ENCODE results near the gene THBD.
"Not testable (repeated sequence)": the region's sequence is repeated elsewhere in the genome, so short reads cannot be mapped to it uniquely, and the experiment has no call there.

Gene THBD

DNA sequence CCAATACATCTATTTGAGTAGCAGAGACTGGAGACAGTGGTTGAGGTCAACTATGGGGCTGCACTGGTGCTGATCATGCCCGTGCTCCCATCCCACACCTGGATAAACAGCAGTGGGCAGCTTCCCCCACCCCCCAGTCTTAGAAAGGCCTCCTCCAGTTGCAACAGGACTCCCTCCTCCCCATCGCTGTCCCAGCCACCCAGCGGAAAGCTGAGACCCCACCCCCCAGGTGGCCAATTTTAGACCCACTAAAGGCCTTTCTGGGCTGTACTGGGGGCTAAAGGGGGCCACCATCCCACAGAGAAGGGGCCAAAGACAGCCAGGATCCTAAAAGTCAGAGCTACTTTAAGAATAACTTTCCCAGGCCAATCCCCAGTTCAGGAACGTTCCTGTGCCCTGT is 15.6 kb downstream of the THBD start:
- DNase-seq, result no peak

DNA sequence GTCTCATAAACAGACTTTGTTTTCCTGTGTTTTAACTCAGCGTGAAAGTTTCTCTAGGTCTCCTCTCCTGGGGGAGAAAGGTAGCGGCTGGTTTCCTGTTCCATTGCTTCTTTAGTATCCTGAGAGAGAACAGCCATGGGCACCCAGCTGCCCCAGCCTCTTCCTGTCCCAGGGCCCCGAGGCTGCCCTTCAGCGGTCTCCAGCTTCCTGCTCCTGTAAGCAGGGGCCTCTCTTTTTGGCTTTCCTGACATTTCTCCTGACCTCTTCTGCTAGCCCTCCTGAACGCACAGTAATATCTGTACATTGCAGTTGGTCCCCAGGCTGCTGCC is 16.8 kb downstream of the THBD start:
- DNase-seq, result no peak

DNA sequence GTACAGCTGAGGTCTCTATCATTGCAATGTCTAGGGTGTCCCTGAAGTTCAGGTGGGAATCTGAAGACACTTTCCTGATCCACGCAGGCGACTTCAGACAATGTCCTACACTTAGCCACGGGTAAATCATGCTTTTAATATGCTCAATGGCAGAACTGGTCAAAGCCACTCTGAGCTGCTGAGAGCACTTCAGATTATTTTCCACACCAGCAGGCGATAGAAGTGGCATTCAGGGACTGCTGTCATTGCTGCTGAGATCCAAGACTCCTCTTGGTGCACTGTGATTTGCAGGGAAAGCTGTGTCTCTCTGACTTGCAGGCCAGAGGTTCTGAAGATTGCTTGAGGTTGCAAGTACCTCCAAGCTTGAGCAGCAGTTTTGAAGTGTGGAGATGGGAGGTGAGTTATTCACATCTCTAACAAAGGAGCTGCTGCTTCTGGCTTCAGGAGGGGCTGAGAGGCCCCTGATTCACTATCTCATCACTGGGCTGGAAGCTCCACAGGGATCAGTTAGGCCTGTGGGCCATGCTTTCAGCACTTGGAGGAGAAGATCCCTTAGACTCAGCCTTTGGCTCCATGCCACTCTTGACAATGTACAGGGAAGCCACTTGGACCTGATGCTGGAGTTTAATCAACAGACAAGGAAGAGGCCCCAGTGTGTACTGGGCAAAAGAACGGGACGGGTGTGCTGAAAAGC is 17.3 kb downstream of the THBD start:
- DNase-seq, result no peak

DNA sequence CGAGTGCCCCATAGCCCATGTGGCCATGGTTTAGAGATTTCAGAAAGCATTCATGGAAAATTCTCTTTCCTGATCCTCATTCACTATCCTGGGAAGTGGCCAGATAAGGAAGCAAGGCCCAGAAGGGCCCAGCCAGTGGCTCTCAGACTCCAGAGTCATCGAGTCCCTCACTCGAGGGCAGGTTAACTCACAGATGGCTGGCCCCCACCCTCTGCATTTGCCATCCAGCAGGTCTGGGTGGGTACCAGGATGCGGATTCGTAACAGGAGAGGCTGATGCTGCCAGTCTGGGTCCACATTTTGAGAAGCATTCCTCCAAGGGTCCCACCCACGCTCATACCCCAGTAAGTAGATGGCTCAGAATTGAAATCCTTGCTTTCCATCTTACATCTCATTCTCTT is 18.1 kb downstream of the THBD start:
- DNase-seq, result no peak

DNA sequence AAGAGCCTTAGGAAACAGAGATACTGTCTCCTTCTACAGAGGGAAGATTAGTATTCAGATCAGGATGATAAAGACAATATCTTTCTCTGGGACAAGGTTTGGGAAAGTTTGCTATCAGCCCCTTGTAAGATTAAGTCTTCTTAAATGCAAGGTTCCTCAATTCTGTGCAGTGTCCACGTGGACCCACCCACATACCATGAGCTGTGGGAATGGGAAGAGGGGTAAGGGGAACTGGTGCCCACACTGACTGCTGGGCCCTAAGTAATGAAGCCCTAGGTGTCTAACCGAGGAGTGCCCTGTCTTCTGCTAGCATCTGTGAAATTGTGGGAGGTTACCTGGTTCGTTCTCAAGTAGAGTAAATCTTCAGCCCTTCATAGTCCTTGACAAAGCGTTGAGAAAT is 20.1 kb downstream of the THBD start:
- no peak for DNase-seq

DNA sequence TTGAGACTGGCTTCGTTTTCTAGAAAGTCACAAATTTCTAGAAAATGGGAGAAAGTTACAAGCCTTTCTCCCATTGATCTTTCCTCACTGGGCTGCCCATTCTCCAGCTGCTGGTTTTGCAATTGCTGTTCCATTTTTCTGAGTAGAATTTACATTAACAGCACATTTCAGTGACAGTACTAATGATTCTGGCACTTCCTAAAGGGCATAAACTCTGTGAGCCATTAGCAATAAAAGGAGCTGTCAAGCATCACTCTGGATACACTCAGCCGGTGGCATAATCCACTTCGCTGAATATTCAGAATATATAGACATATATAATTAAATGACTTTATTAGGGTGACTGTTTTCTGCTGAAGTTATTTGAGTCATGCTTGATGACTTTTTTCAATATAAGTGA is 21.1 kb downstream of the THBD start:
- DNase-seq, result no peak

DNA sequence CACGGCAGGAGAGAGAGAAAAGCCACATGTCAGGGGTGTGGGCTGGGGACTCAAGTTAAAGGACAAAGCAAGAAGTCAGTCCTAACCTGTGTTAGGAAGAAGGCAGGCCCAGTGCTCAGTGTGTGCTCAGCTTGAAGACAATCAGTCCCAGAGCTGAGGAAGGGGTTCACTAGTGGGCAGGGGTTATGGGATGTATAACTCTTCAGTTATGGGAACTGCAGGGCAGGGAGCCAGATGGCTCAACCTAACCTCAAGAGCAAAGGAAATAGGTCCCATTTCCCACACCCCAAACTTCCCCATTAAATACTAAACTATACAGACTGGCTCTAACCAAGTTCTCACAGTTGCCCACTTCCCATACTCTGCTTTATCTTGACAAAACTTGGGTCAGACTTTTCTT is 21.8 kb downstream of the THBD start:
- DNase-seq, result no peak

DNA sequence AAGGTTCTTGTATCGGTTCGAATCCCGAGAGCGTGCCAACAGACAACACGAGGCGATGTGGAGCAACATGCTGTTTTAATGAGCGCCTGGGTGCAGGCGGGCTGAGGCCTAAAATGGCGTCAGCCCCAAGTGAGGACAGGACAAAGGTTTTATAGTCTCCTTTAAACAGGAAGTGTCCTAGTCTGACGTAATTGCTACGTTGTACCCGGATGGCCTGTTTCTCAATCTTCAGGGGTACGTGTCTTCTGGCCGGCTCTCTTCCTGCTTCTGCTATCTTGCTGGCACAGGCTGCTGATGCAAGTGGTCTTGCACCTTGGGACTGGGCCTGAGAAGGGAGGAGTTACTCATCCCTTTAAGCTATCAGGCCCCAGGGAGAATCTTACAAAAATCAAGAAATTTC is 24.0 kb downstream of the THBD start:
- not testable (repeated sequence) for DNase-seq

DNA sequence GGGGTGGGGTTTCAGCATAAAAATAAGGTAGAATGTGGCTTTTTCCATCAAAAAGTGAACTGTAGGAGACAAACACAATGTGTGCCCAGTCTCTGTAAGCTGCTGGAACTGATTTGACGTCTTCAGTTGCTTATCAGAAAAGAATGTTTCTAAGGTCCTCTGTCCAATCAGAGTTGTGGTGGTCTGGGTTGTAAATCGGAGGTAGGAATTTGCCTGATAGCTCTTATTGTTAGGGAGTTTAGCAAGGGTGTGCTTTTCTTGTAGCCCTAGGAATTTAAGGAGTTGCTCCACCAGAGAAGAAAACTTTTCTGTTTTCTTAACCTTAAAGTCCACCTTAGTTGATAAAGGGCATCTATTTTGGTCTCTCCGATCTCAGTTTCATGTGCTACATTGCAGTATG is 24.8 kb downstream of the THBD start:
- DNase-seq, result no peak

DNA sequence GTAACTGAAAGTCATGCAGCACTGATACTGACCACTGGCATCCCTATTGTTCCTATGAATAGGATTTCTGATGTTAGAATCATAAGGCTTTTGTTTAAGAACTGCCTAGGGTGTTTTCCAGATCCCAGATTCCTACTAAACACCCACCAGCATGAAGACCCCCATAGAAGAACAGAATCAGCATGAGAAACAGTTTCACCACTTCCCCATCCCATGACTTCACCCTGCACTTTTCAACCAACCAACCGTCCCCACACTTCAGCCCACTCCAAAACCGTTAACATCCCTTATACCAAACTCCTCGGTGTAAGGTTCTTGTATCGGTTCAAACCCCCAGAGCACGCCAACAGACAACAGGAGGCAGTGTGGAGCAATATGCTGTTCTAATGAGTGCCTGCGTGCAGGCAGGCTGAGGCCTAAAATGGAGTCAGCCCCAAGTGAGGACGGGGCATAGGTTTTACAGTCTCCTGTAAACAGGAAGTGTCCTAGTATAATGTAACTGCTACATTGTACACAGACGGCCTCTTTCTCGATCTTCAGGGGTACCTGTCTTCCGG is 25.8 kb downstream of the THBD start:
- no peak for DNase-seq

DNA sequence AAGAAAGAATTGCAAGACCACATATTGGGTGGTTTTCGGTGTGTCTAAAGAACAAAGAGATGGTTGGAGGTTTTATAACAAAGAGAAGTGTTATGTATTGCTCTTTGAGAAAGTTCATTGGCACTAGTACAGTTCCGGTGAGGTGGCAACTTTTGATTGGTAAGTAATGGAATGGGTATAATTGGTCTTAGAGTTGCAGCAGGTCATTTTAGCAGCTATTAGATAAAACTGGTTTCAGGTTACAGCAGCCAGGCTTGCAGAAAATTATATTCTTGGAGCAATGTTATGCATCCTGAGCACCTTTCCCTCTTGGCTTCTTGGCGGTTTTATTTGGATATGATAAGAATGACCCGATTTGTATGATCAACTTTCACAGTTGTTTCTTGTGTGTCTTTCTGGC is 26.6 kb downstream of the THBD start:
- DNase-seq, result no peak

DNA sequence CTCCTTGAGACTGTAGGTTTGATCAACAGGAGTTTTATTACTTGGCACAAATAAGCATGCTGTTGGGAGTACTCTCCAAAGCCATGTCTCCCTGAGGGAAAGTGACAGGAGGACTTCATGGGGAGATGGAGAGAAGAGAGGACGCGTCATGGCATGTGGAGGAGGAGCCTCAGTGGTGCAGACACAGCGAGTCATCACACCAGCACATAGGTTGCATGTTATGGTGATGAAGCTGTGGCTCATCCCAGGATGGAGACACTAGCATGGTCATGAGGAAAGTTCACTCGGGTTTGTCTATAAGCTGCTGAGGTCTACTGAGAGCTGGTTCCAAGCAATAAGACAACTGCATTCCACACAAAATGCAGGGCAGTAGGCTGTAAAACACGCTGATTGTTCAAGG is 27.5 kb downstream of the THBD start:
- no peak for DNase-seq

DNA sequence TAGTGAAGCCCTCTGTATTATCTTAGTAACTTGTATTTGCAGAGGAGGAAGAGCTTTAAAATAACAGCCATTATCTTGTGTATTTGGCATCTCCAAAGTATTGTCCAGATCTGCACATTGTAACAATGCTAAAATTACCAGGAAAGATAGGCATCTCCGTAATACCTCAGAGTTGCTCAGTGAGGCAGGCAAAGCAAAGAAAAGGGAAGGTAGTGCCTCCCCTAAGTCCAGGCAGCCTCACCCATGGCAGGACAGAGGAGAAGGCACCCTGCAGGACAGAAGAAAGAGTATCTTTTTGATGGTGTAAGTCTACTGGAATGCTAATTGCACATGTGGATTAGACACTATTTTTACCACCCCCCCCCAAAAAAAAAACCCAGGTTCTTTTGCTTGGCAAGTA is 27.9 kb downstream of the THBD start:
- DNase-seq, result no peak

DNA sequence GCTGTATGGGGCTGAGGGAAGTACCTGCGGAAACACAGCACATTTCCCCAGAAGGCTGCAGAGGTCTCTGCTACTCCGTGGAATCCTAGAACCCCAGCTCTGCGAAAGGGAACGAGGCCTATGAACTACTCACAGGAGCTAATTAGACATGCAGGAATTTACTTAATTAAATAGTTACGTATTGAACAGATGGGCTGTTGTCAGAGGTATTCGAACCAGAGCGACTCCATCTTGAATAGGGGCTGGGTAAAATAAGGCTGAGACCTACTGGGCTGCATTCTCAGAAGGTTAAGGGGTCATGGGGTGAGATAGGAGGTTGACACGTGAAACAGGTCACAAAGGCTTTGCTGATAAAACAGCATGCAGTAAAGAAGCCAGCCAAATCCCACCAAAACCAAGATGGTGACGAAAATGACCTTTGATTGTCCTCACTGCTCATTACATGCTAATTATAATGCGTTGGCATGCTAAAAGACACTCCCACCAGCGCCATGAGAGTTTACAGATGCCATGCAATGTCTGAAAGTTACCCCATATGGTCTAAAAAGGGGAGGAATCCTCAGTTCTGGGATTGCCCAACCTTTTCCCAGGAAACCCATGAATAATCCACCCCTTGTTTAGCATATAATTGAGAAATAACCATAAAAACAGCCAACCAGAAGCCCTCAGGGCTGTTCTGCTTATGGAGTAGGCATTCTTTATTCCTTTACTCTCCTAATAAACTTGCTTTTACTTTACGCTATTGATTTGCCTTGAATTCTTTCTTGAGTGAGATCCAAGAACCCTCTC is 29.0 kb downstream of the THBD start:
- DNase-seq, result no peak

DNA sequence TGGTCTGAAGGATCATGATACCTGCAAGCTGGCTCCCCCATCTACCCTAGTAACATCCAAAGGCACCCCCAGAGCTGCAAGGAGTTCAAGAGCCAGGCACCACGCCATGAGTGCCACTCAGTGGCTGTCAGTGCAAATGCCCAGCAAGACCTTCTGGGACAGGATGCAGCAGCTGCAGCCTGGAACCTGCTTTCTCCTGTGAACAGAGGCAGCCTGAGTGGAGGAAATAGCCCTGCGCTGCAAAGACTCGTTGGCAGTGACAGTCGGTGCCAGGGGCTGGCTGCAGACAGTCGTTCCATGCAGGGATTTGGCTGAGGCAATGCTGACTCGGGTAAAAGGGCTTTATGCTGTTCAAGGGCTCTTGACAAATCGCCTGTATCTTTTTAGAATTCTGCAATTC is 30.1 kb downstream of the THBD start:
- DNase-seq, result no peak

DNA sequence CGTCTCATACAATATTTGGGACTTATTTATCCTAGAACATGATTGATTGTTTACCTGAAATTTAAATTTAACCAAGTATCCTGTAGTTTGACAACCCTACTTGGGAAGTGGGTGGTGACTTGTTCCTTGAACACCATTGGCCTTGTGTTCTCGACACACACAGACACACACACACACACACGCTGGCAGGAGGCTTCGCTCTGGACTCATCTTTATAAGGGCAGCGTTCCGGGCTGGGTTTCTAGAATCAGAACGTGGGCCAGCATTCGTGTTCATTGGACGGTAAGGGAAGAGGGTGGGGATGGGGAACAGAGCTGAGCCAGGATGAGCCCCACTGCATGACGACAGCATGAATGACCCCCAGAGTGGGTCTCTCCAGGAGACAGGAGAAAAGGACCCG is 30.5 kb downstream of the THBD start:
- no peak for DNase-seq

DNA sequence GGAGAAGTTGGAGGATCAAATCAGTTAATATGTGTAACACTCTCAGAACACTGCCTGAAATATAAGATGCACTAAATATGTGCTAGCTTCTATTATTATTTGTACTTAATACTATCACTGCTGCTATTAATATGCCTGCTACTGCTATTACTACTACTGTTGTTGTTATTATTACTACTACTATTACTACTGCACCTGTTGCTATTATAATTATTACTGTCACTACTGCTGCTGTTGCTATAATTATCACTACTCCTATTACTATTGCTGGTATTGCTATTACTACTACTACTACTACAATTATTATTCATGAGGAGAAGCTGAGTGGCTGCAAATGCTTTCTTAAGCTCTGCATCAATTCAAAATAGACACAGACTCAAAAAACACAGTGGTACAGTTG is 31.0 kb downstream of the THBD start:
- DNase-seq, result no peak

DNA sequence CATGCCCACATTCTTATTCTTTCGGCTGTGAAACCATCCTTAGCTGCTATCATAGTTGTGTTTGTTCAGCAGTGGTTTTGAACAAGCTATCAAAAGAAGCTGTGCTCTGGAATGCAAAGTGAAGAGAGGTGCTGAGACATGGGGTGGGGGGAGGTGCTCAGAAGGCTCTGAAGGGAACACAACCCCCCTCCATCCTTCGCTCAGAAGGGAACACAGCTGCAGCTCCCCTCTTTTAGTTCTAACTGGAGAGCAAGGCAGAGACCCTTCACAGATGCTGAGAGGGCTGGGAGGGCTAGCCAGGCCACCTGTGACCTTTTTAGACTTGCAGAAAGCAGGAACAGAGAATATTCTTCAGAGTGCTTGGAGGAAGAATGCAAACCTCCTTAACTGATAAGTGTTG is 32.0 kb downstream of the THBD start:
- DNase-seq, result no peak

DNA sequence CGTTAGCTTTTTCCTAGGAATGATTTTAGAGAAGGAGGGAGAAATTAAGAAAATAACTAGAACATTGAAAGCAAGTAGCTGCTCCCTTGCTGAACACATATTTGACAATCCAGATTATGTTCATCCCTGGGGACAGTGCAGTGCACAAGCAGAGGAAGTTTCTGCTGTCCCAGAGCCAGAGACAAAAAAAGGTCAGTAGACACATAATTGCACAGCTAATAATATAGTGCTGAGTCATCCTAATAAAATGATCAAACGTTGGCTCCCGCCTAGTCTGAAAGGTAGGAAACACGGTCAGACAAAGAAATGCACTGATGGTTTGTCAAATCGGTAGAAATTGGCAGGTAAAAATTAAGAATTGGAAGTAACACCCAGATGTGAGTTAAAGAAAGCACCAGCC is 36.0 kb downstream of the THBD start:
- no peak for DNase-seq

DNA sequence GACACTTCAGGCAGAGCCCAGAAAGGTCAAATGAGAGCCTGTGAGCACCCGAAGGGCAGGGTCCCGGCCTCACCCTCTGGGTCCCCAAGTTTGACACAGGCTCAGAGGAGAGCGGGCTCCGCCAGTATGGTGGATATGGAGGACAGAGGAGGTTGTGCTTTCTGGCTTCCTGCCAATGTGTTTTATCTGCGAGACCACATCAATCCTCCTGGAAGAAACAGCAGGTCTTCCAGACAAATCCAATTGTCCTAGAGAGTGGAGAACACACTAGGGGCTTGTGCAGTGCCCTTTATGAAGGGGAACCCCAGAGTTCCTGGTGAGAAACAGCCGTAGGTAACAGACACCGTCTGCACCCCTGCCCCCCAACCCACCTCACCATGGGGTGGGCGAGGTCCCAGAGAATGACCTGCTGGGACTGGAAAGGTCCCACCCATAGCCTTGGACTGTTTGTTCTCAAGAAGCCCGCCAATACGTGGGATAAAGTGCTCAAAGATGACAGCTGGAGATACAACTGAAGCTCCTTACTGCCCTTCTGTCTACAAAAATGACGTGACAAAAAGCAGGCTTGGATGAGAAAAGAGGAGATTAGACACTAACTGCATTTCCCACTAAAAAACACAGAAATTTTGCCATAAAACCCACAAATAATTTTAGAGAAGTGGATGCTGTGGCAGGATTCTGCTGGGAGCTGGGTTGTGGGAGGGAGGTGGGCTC is 38.3 kb downstream of the THBD start:
- DNase-seq, result no peak

DNA sequence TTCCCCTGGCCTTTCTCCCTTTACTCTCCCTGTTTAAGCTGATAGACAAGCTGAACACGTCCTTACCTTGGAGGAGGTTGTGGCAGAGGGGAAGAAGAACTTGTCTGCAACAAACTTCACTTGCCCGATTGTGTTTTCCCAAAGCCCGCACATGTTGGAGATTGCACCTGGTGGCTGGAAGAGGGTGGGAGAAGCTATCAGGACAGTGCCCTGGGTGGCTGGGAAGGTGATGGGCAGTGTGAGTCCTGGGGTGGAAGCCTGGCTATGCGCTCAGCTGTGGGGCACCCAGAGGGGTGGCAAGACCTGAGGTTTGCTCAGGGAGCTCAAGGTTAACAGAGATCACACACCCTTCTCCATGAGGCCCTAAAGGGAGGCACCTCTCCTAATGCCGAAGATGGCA is 39.4 kb downstream of the THBD start:
- no peak for DNase-seq

DNA sequence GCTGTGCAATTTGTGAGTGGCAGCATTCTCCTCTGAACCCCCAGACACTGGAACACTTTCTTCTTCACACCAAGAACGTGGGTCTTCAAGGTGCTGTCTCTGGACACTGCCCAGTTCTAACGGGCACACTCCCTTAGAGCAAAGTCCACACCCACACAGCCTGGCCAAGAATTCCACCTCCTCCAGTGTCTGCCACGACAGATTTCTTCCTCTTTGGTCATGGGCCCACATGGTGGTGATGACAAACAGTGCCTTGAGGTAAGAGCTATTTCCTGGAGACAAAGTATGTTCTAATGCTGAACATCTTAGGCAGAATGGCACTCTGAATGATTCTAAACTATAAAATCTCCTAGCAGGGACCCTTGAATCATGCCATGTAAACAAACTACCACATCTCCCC is 39.8 kb downstream of the THBD start:
- DNase-seq, result no peak

DNA sequence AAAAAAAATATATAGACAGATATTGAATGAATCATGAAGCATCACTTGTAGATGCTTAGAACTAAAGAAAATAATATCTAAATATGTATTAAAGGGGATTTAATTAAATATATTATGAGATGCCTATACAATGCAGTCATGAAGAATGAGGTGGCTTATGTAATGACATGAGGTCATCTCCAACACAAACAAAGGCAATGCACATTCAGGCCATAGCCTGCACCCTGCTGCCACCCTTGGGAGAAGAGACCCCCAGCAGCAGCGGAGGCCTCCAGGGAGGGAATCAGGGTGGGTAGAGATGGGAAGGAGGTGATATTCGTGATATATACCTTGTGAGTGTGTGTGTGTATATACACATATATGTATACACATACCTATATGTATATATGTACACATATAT is 40.8 kb downstream of the THBD start:
- no peak for DNase-seq

Measured in activated CD4-positive, alpha-beta T cell treated with anti-CD3 and anti-CD28 coated beads, Interleukin-2, amount 50 U/mL, for 16 hours (primary cell).